Astrocyte (in vitro differentiated cells and primary cell): ENCODE results near the gene EMX2.

Experiments used
- EZH2 ChIP-seq: IDR thresholded peaks from 2 replicates; pipeline ENCODE4 v1.6.1; 2012; ENCODE audit warnings: mild to moderate bottlenecking, low read length, inconsistent platforms; ENCODE audit not compliant: insufficient read depth
- TF ChIP-seq, protein P1 (sequence below): IDR thresholded peaks from 2 replicates; pipeline ENCODE4 v1.5.1; 2011; ENCODE audit warnings: low read depth, mild to moderate bottlenecking, inconsistent platforms, low read length, moderate library complexity; ENCODE audit not compliant: insufficient read depth

DNA sequence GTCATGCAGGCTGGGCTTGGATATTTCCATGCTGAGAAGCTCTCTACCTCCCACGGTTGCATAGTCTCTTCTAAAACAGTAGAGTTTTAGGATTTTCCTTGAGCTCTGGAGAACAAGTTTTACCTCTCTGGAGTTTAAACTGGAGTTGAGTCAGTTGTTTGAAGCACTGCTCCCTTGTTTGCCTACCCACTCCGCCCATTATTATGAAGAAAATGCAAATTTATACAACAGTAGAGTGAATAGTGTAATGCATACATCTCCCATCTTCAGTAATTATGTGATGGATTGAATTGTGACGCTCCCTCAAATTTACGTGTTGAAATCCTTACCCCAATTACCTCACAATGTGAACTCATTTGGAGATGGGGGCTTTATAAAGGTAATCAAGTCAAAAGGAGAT, 17.2 kb downstream of the EMX2 start:
- TF ChIP-seq, protein P1, sequence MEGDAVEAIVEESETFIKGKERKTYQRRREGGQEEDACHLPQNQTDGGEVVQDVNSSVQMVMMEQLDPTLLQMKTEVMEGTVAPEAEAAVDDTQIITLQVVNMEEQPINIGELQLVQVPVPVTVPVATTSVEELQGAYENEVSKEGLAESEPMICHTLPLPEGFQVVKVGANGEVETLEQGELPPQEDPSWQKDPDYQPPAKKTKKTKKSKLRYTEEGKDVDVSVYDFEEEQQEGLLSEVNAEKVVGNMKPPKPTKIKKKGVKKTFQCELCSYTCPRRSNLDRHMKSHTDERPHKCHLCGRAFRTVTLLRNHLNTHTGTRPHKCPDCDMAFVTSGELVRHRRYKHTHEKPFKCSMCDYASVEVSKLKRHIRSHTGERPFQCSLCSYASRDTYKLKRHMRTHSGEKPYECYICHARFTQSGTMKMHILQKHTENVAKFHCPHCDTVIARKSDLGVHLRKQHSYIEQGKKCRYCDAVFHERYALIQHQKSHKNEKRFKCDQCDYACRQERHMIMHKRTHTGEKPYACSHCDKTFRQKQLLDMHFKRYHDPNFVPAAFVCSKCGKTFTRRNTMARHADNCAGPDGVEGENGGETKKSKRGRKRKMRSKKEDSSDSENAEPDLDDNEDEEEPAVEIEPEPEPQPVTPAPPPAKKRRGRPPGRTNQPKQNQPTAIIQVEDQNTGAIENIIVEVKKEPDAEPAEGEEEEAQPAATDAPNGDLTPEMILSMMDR: no peak
- no peak for TF ChIP-seq EZH2
